Endodermal cell (in vitro differentiated cells): ENCODE data around the gene CHI3L2. TPM values are rescaled to one million over a fixed set of nuclear protein-coding genes. Genes with fewer than 3 reads are reported as not detected.

Experiments used
- DNase-seq: peaks from one replicate; pipeline ENCODE4 v3.0.0-alpha.2; 2017
- H3K27ac ChIP-seq: 2 replicates; pipeline ENCODE4 v1.5.1; 2013; ENCODE audit warnings: mild to moderate bottlenecking, low read depth, low read length, moderate library complexity
- H3K27me3 ChIP-seq: 2 replicates; pipeline ENCODE4 v1.6.1; 2013; ENCODE audit warnings: mild to moderate bottlenecking, low read length, moderate library complexity; ENCODE audit not compliant: insufficient read depth, control insufficient read depth, poor library complexity, severe bottlenecking
- H3K36me3 ChIP-seq: 2 replicates; pipeline ENCODE4 v1.7.0; 2013; ENCODE audit warnings: mild to moderate bottlenecking, low read length, moderate library complexity; ENCODE audit not compliant: control insufficient read depth, insufficient read depth
- H3K4me1 ChIP-seq: one replicate; pipeline ENCODE4 v1.7.0; 2013; ENCODE audit warnings: low read length; ENCODE audit not compliant: control insufficient read depth, insufficient read depth
- H3K4me3 ChIP-seq: 2 replicates; pipeline ENCODE4 v1.5.1; 2013; ENCODE audit warnings: mild to moderate bottlenecking, low read length, moderate library complexity
- H3K9ac ChIP-seq: 2 replicates; pipeline ENCODE4 v1.6.1; 2013; ENCODE audit warnings: mild to moderate bottlenecking, low read length, moderate library complexity; ENCODE audit not compliant: poor library complexity, severe bottlenecking; ENCODE audit errors: extremely low read depth
- H3K9me3 ChIP-seq: 2 replicates; pipeline ENCODE4 v1.6.1; 2013; ENCODE audit warnings: mild to moderate bottlenecking, low read length, moderate library complexity; ENCODE audit not compliant: control insufficient read depth
- H3K27ac Mint-ChIP-seq: 2 replicates; pipeline ENCODE4 v1.8.0; 2020; ENCODE audit warnings: mixed read lengths
- H3K27me3 Mint-ChIP-seq: 2 replicates; pipeline ENCODE4 v1.8.0; 2021; ENCODE audit warnings: mild to moderate bottlenecking, mixed read lengths; ENCODE audit not compliant: insufficient read depth
- H3K36me3 Mint-ChIP-seq: 2 replicates; pipeline ENCODE4 v1.8.0; 2020; ENCODE audit warnings: low read depth, mixed read lengths
- H3K4me1 Mint-ChIP-seq: 2 replicates; pipeline ENCODE4 v1.8.0; 2020; ENCODE audit warnings: mixed read lengths
- H3K4me3 Mint-ChIP-seq: 2 replicates; pipeline ENCODE4 v1.8.0; 2020; ENCODE audit warnings: mild to moderate bottlenecking, moderate library complexity, mixed read lengths
- H3K9me3 Mint-ChIP-seq: 2 replicates; pipeline ENCODE4 v1.8.0; 2020; ENCODE audit warnings: mild to moderate bottlenecking, mixed read lengths
- CTCF ChIP-seq: fragments of 200-600 bp; sonication (generic); conservative IDR thresholded peaks from 2 replicates; pipeline ENCODE4 v1.5.0; 2021; ENCODE audit warnings: antibody characterized with exemption, mild to moderate bottlenecking
- WGBS, 2 experiments: methylation state at CpG; one replicate each; pipeline versions ENCODE4 v1.1.5 to v1.1.7; 2013; ENCODE audit warnings: missing lambda C conversion rate in 2 of 2, mixed read lengths in 1 of 2; ENCODE audit not compliant: insufficient coverage in 1 of 2, insufficient read length in 1 of 2; 5-methylcytosine and 5-hydroxymethylcytosine counted together
- total RNA-seq, 2 donors: library from RNA; stranded (reverse); fragmentation: NEBNext Ultra II Directional in 1 of 2; extraction: Animal tissue kit (Norgen Biotek cat#: 25700) in 1 of 2; gene quantifications; 2 replicates in 1 of 2; 3 replicates in 1 of 2; pipeline ENCODE4 v1.2.1, GENCODE V29; 2021

The CHI3L2 gene
- total RNA-seq, 2 donors from 2014 or later = not detected

GRCh38 chr1:111208921-111209320 lies 18.6 kb upstream of the CHI3L2 start:
- Mint-ChIP-seq H3K4me3 (no peak overlapping the region), H3K4me1 (peaks cover 26% of the 10 kb centered on the region), H3K9me3 (peaks cover 2% of the 10 kb centered on the region), H3K27me3 (peaks cover 12% of the 10 kb centered on the region), H3K36me3 (peaks cover 2% of the 10 kb centered on the region), H3K27ac (no peak overlapping the region)
- Histone ChIP-seq H3K9ac (no peak overlapping the region), H3K9me3 (no peaks in the 10 kb centered on the region), H3K27me3 (no peaks in the 10 kb centered on the region), H3K4me3 (no peak overlapping the region), H3K27ac (no peak overlapping the region), H3K4me1 (peaks cover 12% of the 10 kb centered on the region), H3K36me3 (no peaks in the 10 kb centered on the region)
- no peak for DNase-seq
- 81% methylated on average over 1 of the region's 1 CpG; no CpG with 5 or more reads in 1 of the 2 experiments for WGBS, 2 experiments
- no peak for TF ChIP-seq CTCF

- peaks cover 18% of the 10 kb centered on the region for H3K4me1 ChIP-seq
- H3K27ac Mint-ChIP-seq = no peak overlapping the region
- H3K4me3 Mint-ChIP-seq = no peak overlapping the region
- no peak overlapping the region for H3K27ac ChIP-seq
- H3K9me3 Mint-ChIP-seq = peaks cover under 1% of the 10 kb centered on the region
- no peak for DNase-seq
- no peaks in the 10 kb centered on the region for H3K27me3 ChIP-seq
- no peak for TF ChIP-seq CTCF
- H3K27me3 Mint-ChIP-seq = peaks cover 10% of the 10 kb centered on the region
- peaks cover 33% of the 10 kb centered on the region for H3K4me1 Mint-ChIP-seq
- H3K9me3 ChIP-seq = no peaks in the 10 kb centered on the region
- H3K4me3 ChIP-seq = no peak overlapping the region
- no peak overlapping the region for H3K9ac ChIP-seq
- WGBS, 2 experiments = 77 to 90% methylated on average over 2 to 4 of the region's 4 CpGs
- H3K36me3 Mint-ChIP-seq = peaks cover under 1% of the 10 kb centered on the region
- H3K36me3 ChIP-seq = no peaks in the 10 kb centered on the region
These were observed 17.9 kb upstream of the CHI3L2 start for GRCh38 chr1:111209622-111210021.

- H3K27ac Mint-ChIP-seq = no peak overlapping the region
- H3K9me3 ChIP-seq = no peaks in the 10 kb centered on the region
- 92 to 98% methylated on average over 1 of the region's 1 CpG for WGBS, 2 experiments
- TF ChIP-seq CTCF = no peak
- peaks cover 53% of the 10 kb centered on the region for H3K4me1 Mint-ChIP-seq
- H3K9me3 Mint-ChIP-seq = no peaks in the 10 kb centered on the region
- no peak overlapping the region for H3K4me3 Mint-ChIP-seq
- peaks cover 18% of the 10 kb centered on the region for H3K4me1 ChIP-seq
- no peaks in the 10 kb centered on the region for H3K36me3 Mint-ChIP-seq
- no peak for DNase-seq
- no peak overlapping the region for H3K9ac ChIP-seq
- H3K27me3 Mint-ChIP-seq = no peaks in the 10 kb centered on the region
- H3K36me3 ChIP-seq = no peaks in the 10 kb centered on the region
- no peak overlapping the region for H3K4me3 ChIP-seq
- H3K27ac ChIP-seq = no peak overlapping the region
- no peaks in the 10 kb centered on the region for H3K27me3 ChIP-seq
These were observed 15.6 kb upstream of the CHI3L2 start for GRCh38 chr1:111211921-111212320.
